HepG2 (cell line): Measurements from ENCODE around the gene TCTA. TPM values are rescaled to one million over a fixed set of nuclear protein-coding genes. Genes with fewer than 3 reads are reported as not detected.
A peak's percentile ranks its signal among the peaks of the same experiment; 100 is the strongest.

Source experiments
- AKAP8 ChIP-seq: sonication (generic); formaldehyde crosslinking; IDR thresholded peaks from 2 replicates; pipeline ENCODE4 v1.5.1; 2020; ENCODE audit warnings: mild to moderate bottlenecking, missing genetic modification reagents
- ARID4A ChIP-seq: sonication (generic); formaldehyde crosslinking; IDR thresholded peaks from 2 replicates; pipeline ENCODE4 v1.5.0; 2020; ENCODE audit warnings: mild to moderate bottlenecking, missing genetic modification reagents, borderline replicate concordance
- MED13 ChIP-seq: sonication (generic); formaldehyde crosslinking; IDR thresholded peaks from 2 replicates; pipeline ENCODE4 v1.5.0; 2020; ENCODE audit warnings: missing genetic modification reagents
- NCOA5 ChIP-seq: sonication (generic); formaldehyde crosslinking; IDR thresholded peaks from 2 replicates; pipeline ENCODE4 v1.4.0; 2020; ENCODE audit warnings: missing genetic modification reagents
- SCMH1 ChIP-seq: sonication (generic); formaldehyde crosslinking; IDR thresholded peaks from 2 replicates; pipeline ENCODE4 v1.9.0; 2021; ENCODE audit warnings: missing genetic modification reagents, mild to moderate bottlenecking, borderline replicate concordance
- STAT5B ChIP-seq: sonication (generic); formaldehyde crosslinking; IDR thresholded peaks from 2 replicates; pipeline ENCODE4 v1.4.0; 2020; ENCODE audit warnings: missing genetic modification reagents
- TAF15 ChIP-seq: fragments of 200-400 bp; formaldehyde crosslinking; IDR thresholded peaks from one replicate; pipeline ENCODE4 v1.6.1; 2018; ENCODE audit warnings: mild to moderate bottlenecking, low read depth, low read length; ENCODE audit not compliant: poor library complexity, severe bottlenecking
- ZEB1 ChIP-seq: IDR thresholded peaks from 2 replicates; pipeline ENCODE4 v1.6.1; 2012; ENCODE audit warnings: mild to moderate bottlenecking, low read depth, inconsistent platforms; ENCODE audit not compliant: insufficient replicate concordance
- ZNF740 ChIP-seq: sonication (generic); formaldehyde crosslinking; IDR thresholded peaks from 2 replicates; pipeline ENCODE4 v1.4.0; 2020; ENCODE audit warnings: missing genetic modification reagents
- ZNF781 ChIP-seq: sonication (generic); formaldehyde crosslinking; IDR thresholded peaks from 2 replicates; pipeline ENCODE4 v1.5.1; 2020; ENCODE audit warnings: borderline replicate concordance, mild to moderate bottlenecking, missing genetic modification reagents; ENCODE audit errors: not compliant biosample characterization
- polyA plus RNA-seq, 8 experiments: library from polyadenylated mRNA; depleted of rRNA in 3 of 8; stranded (reverse) in 7 of 8; unstranded in 1 of 8; fragments of >200 nt; fragmentation: Illumina TruSeq in 4 of 8; extraction: Trizol in 4 of 8; gene quantifications; 2 replicates each; pipeline versions ENCODE4 v1.2.1 to v1.2.3, GENCODE V29; 2011 to 2016; ENCODE audit warnings: low read depth in 4 of 8, missing spikeins in 1 of 8, mixed read lengths in 1 of 8; ENCODE audit not compliant: insufficient read depth in 1 of 8
- total RNA-seq, 5 experiments: library from RNA; depleted of rRNA; stranded (reverse); fragments of >200 nt; fragmentation: Illumina TruSeq; extraction: Trizol; gene quantifications; 2 replicates each; pipeline ENCODE4 v1.2.3, GENCODE V29; 2016; ENCODE audit warnings: low read depth in 1 of 5
- TF ChIP-seq, protein P1 (sequence below): sonication (generic); formaldehyde crosslinking; IDR thresholded peaks from 2 replicates; pipeline ENCODE4 v1.4.0; 2020; ENCODE audit warnings: mild to moderate bottlenecking, low read depth, missing genetic modification reagents
- TF ChIP-seq, protein P2 (sequence below): sonication (generic); formaldehyde crosslinking; conservative IDR thresholded peaks from 2 replicates; pipeline ENCODE4 v1.5.0; 2020; ENCODE audit warnings: missing genetic modification reagents
- TF ChIP-seq, protein P3 (sequence below): sonication (generic); formaldehyde crosslinking; IDR thresholded peaks from 2 replicates; pipeline ENCODE4 v1.5.0; 2020; ENCODE audit warnings: mild to moderate bottlenecking, missing genetic modification reagents
- TF ChIP-seq, protein P4 (sequence below): sonication (generic); formaldehyde crosslinking; IDR thresholded peaks from 2 replicates; pipeline ENCODE4 v1.8.1; 2023; ENCODE audit warnings: mild to moderate bottlenecking, missing genetic modification reagents

The TCTA gene
- total and polyA plus RNA-seq, 2 of the 13 experiments (the other 11 are each of a cell fraction or from before 2014, with no cell fraction given) = 8.3 to 13.2 TPM

- peak; percentile 69 for TF ChIP-seq ARID4A (CRISPR knock-in tag)
- no peak for TF ChIP-seq MED13
- TF ChIP-seq, protein P1, sequence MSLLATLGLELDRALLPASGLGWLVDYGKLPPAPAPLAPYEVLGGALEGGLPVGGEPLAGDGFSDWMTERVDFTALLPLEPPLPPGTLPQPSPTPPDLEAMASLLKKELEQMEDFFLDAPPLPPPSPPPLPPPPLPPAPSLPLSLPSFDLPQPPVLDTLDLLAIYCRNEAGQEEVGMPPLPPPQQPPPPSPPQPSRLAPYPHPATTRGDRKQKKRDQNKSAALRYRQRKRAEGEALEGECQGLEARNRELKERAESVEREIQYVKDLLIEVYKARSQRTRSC = no peak
- peak; percentile 52; the same call in 1 of the 2 replicates for TF ChIP-seq AKAP8 (CRISPR knock-in tag)
- no peak for TF ChIP-seq ZNF781 (CRISPR knock-in tag)
- TF ChIP-seq NCOA5 = no peak
- TF ChIP-seq TAF15 = no peak
- TF ChIP-seq, protein P2, sequence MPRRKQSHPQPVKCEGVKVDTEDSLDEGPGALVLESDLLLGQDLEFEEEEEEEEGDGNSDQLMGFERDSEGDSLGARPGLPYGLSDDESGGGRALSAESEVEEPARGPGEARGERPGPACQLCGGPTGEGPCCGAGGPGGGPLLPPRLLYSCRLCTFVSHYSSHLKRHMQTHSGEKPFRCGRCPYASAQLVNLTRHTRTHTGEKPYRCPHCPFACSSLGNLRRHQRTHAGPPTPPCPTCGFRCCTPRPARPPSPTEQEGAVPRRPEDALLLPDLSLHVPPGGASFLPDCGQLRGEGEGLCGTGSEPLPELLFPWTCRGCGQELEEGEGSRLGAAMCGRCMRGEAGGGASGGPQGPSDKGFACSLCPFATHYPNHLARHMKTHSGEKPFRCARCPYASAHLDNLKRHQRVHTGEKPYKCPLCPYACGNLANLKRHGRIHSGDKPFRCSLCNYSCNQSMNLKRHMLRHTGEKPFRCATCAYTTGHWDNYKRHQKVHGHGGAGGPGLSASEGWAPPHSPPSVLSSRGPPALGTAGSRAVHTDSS (CRISPR knock-in tag) = no peak
- no peak for TF ChIP-seq STAT5B (CRISPR knock-in tag)
- TF ChIP-seq ZNF740 (CRISPR knock-in tag) = no peak
- TF ChIP-seq, protein P3, sequence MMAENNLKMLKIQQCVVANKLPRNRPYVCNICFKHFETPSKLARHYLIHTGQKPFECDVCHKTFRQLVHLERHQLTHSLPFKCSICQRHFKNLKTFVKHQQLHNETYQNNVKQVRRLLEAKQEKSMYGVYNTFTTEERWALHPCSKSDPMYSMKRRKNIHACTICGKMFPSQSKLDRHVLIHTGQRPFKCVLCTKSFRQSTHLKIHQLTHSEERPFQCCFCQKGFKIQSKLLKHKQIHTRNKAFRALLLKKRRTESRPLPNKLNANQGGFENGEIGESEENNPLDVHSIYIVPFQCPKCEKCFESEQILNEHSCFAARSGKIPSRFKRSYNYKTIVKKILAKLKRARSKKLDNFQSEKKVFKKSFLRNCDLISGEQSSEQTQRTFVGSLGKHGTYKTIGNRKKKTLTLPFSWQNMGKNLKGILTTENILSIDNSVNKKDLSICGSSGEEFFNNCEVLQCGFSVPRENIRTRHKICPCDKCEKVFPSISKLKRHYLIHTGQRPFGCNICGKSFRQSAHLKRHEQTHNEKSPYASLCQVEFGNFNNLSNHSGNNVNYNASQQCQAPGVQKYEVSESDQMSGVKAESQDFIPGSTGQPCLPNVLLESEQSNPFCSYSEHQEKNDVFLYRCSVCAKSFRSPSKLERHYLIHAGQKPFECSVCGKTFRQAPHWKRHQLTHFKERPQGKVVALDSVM (CRISPR knock-in tag) = no peak
- TF ChIP-seq, protein P4, sequence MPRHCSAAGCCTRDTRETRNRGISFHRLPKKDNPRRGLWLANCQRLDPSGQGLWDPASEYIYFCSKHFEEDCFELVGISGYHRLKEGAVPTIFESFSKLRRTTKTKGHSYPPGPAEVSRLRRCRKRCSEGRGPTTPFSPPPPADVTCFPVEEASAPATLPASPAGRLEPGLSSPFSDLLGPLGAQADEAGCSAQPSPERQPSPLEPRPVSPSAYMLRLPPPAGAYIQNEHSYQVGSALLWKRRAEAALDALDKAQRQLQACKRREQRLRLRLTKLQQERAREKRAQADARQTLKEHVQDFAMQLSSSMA = no peak
- peak; percentile 92 for TF ChIP-seq ZEB1
- no peak for TF ChIP-seq SCMH1 (CRISPR knock-in tag)
Observed at GRCh38 chr3:49422379-49423248, 10.4 kb downstream of the TCTA start, which contains the start of gene AMT (continued).
